ENCODE results near the gene ACTR1A.

- no peak for TF ChIP-seq EZH2 (IDR thresholded peaks at IDR 0.05; ENCODE audit: low read length)
- no peak for TF ChIP-seq CTCF (optimal IDR thresholded peaks at IDR 0.05 in 1 of 3, IDR thresholded peaks at IDR 0.05 in 1 of 3, conservative IDR thresholded peaks at IDR 0.05 in 1 of 3; ENCODE audit: extremely low read depth in 1 of 3, insufficient read depth in 2 of 3, low read length in 3 of 3)
These were observed 12.2 kb upstream of the ACTR1A start for GRCh38 chr10:102514487-102515311.

Data from keratinocyte (primary cell).